Stomach (tissue), 9 donors: ENCODE results near the gene PYCARD. TPM values are rescaled to one million over a fixed set of nuclear protein-coding genes. Genes with fewer than 3 reads are reported as not detected.
"Not testable (repeated sequence)": the region's sequence is repeated elsewhere in the genome, so short reads cannot be mapped to it uniquely, and the experiment has no call there.

ENCODE experiments used
- DNase-seq, 2 donors: peaks; one replicate each; pipeline versions ENCODE4 v3.0.0 to v3.0.0-alpha.2; 2013 to 2019
- H3K27ac ChIP-seq, 5 donors: fragments of 200-600 bp in 4 of 5; sonication (generic) in 4 of 5; one replicate each; pipeline ENCODE4 v1.5.1; 2013 to 2019; ENCODE audit warnings: mild to moderate bottlenecking in 1 of 5, moderate library complexity in 1 of 5
- H3K27me3 ChIP-seq, 3 donors: fragments of 200-600 bp; sonication (generic); one replicate each; pipeline ENCODE4 v1.5.1; 2017 to 2019; ENCODE audit warnings: mixed run types in 1 of 3
- H3K36me3 ChIP-seq, 4 donors: fragments of 200-600 bp; sonication (generic); 1 replicate in 3 of 4; 2 replicates in 1 of 4; pipeline ENCODE4 v1.5.1; 2016 to 2019
- H3K4me1 ChIP-seq, 4 donors: fragments of 200-600 bp; sonication (generic); one replicate each; pipeline ENCODE4 v1.5.1; 2016 to 2019
- H3K4me3 ChIP-seq, 4 donors: fragments of 200-600 bp; sonication (generic) in 3 of 4; one replicate each; pipeline ENCODE4 v1.5.1; 2016 to 2019; ENCODE audit warnings: mild to moderate bottlenecking in 1 of 4
- H3K9me3 ChIP-seq, 4 donors: fragments of 200-600 bp; sonication (generic); one replicate each; pipeline ENCODE4 v1.5.1; 2016 to 2019
- CTCF ChIP-seq, 7 experiments: fragments of 450-650 bp in 4 of 7; fragments of 200-600 bp in 3 of 7; sonication (generic) in 3 of 7; IDR thresholded peaks; one replicate each; pipeline ENCODE4 v1.5.1; 2016 to 2019; ENCODE audit warnings: antibody characterized with exemption in 7 of 7, control low read depth in 2 of 7, mild to moderate bottlenecking in 1 of 7
- EP300 ChIP-seq: sonication (generic); formaldehyde crosslinking; IDR thresholded peaks from one replicate; pipeline ENCODE4 v1.6.1; 2017; ENCODE audit warnings: antibody characterized with exemption
- POLR2A ChIP-seq, 4 donors: fragments of 450-650 bp; IDR thresholded peaks; one replicate each; pipeline ENCODE4 v1.6.1; 2016; ENCODE audit warnings: antibody characterized with exemption in 4 of 4, control low read depth in 2 of 4, mild to moderate bottlenecking in 1 of 4, moderate library complexity in 1 of 4
- POLR2AphosphoS5 ChIP-seq, 3 donors: sonication (generic); formaldehyde crosslinking; IDR thresholded peaks; one replicate each; pipeline ENCODE4 v1.6.1; 2016; ENCODE audit warnings: antibody characterized with exemption in 3 of 3
- WGBS, 5 donors: extraction: QIAGEN DNeasy Blood & Tissue Kit in 3 of 5; methylation state at CpG; one replicate each; pipeline versions ENCODE4 v1.1.5 to v1.1.7; 2013 to 2018; 5-methylcytosine and 5-hydroxymethylcytosine counted together
- intact Hi-C: fragments of 100-400 bp; cut with DNase I; formaldehyde crosslinking; loops from one replicate; pipeline ENCODE4 v1.15.1; 2023; ENCODE audit warnings: low total_unique reads
- polyA plus RNA-seq, 3 donors: library from polyadenylated mRNA; stranded (reverse); fragments of 200-250 nt; gene quantifications; one replicate each; pipeline ENCODE4 v1.2.3, GENCODE V29; 2013
- total RNA-seq, 5 donors: library from RNA; depleted of rRNA; stranded (reverse); fragments of >200 nt; gene quantifications; one replicate each; pipeline versions ENCODE4 v1.1.0 to v1.2.3, GENCODE V29; 2014 to 2016
- donor health status: healthy with polysubstance abuse.
- donor health status: Bipolar disorder and iron deficiency.
- donor health status: healthy.

PYCARD gene
- total and polyA plus RNA-seq, 8 donors = 10.5 to 484 (median 42.8) TPM

- H3K4me1 ChIP-seq = no peaks in the 10 kb centered on the region
- DNase-seq = no peak
- no peak overlapping the region for H3K27ac ChIP-seq
- 70 to 85% (median 76%) methylated on average over 5 of the region's 5 CpGs for WGBS, 5 donors
- peaks cover 0 to 37% (median 0%) of the 10 kb centered on the region in 3 donors for H3K27me3 ChIP-seq
- TF ChIP-seq POLR2AphosphoS5 (IDR thresholded peaks at IDR 0.05) = no peak
- no peak for TF ChIP-seq CTCF (IDR thresholded peaks at IDR 0.05)
- no peak for TF ChIP-seq POLR2A (IDR thresholded peaks at IDR 0.05)
- no peak for TF ChIP-seq EP300
- intact Hi-C loops = no loop called here
- peaks cover 0 to 5% (median 0%) of the 10 kb centered on the region in 4 donors for H3K9me3 ChIP-seq
- H3K4me3 ChIP-seq = no peak overlapping the region
- no peaks in the 10 kb centered on the region for H3K36me3 ChIP-seq
Measured at GRCh38 chr16:31248344-31248743, 45.8 kb upstream of the PYCARD start.

- Histone ChIP-seq H3K9me3 (peaks cover 0 to 5% (median 0%) of the 10 kb centered on the region in 4 donors), H3K27ac (no peak overlapping the region), H3K27me3 (peaks cover 0 to 37% (median 0%) of the 10 kb centered on the region in 3 donors), H3K4me1 (no peaks in the 10 kb centered on the region), H3K4me3 (no peak overlapping the region), H3K36me3 (no peaks in the 10 kb centered on the region)
- intact Hi-C loops = no loop called here
- TF ChIP-seq POLR2A (IDR thresholded peaks at IDR 0.05) (no peak), EP300 (no peak), POLR2AphosphoS5 (IDR thresholded peaks at IDR 0.05) (no peak), CTCF (IDR thresholded peaks at IDR 0.05) (no peak)
- WGBS, 5 donors = 87 to 97% (median 93%) methylated on average over 3 of the region's 3 CpGs
- no peak for DNase-seq
Measured at GRCh38 chr16:31246296-31246695, 43.7 kb upstream of the PYCARD start.

GRCh38 chr16:31245598-31245997 is 43.0 kb upstream of the PYCARD start:
- peaks cover 0 to 37% (median 0%) of the 10 kb centered on the region in 3 donors for H3K27me3 ChIP-seq
- H3K9me3 ChIP-seq, DNase-seq, H3K27ac ChIP-seq, H3K4me3 ChIP-seq, H3K36me3 ChIP-seq, H3K4me1 ChIP-seq, intact Hi-C loops: not testable (repeated sequence)
- 34 to 51% (median 46%) methylated on average over 8 of the region's 8 CpGs for WGBS, 5 donors

- H3K9me3 ChIP-seq = peaks cover 0 to 5% (median 0%) of the 10 kb centered on the region in 4 donors
- 52 to 63% (median 57%) methylated on average over 8 to 9 of the region's 9 CpGs for WGBS, 5 donors
- TF ChIP-seq POLR2AphosphoS5 (IDR thresholded peaks at IDR 0.05) (no peak), POLR2A (IDR thresholded peaks at IDR 0.05) (no peak)
- DNase-seq = peak in 1 of 2 donors; percentile 16
- peaks cover 0 to 37% (median 0%) of the 10 kb centered on the region in 3 donors for H3K27me3 ChIP-seq
- no peak overlapping the region for H3K4me3 ChIP-seq
- H3K36me3 ChIP-seq = no peaks in the 10 kb centered on the region
- H3K27ac ChIP-seq = peak overlapping the region in 1 of 5 donors; percentile 0
- intact Hi-C loops = no loop called here
- no peaks in the 10 kb centered on the region for H3K4me1 ChIP-seq
Measured at GRCh38 chr16:31243734-31244670, 41.4 kb upstream of the PYCARD start.

GRCh38 chr16:31242206-31242605 is 39.6 kb upstream of the PYCARD start:
- no peak overlapping the region for H3K4me3 ChIP-seq
- peaks cover 0 to 5% (median 0%) of the 10 kb centered on the region in 4 donors for H3K9me3 ChIP-seq
- peaks cover 0 to 23% (median 0%) of the 10 kb centered on the region in 3 donors for H3K27me3 ChIP-seq
- DNase-seq = no peak
- intact Hi-C loops = no loop called here
- TF ChIP-seq POLR2A (IDR thresholded peaks at IDR 0.05) = no peak
- TF ChIP-seq POLR2AphosphoS5 (IDR thresholded peaks at IDR 0.05) = no peak
- H3K27ac ChIP-seq = no peak overlapping the region
- WGBS, 5 donors = 48 to 60% (median 54%) methylated on average over 6 of the region's 6 CpGs
- no peaks in the 10 kb centered on the region for H3K4me1 ChIP-seq
- H3K36me3 ChIP-seq = no peaks in the 10 kb centered on the region
